BLaER1 treated with 17β-estradiol and CSF1 and Interleukin-3, amounts not matched to agents 10 nM and 100 nM (cell line): Measurements from ENCODE around the gene MALAT1.

ENCODE experiments used
- H3K27ac ChIP-seq, 11 experiments: shearing (Covaris generic); formaldehyde crosslinking; 2 replicates each; pipeline ENCODE4 v1.8.1; 2022
- H3K27me3 ChIP-seq, 11 experiments: shearing (Covaris generic); formaldehyde crosslinking; 2 replicates each; pipeline ENCODE4 v1.8.1; 2022
- H3K36me3 ChIP-seq, 11 experiments: shearing (Covaris generic); formaldehyde crosslinking; 2 replicates each; pipeline ENCODE4 v1.8.1; 2022
- H3K4me1 ChIP-seq, 10 experiments: shearing (Covaris generic); formaldehyde crosslinking; 2 replicates each; pipeline ENCODE4 v1.8.1; 2022
- H3K4me2 ChIP-seq, 11 experiments: shearing (Covaris generic); formaldehyde crosslinking; 2 replicates each; pipeline ENCODE4 v1.8.1; 2022
- H3K4me3 ChIP-seq, 10 experiments: shearing (Covaris generic); formaldehyde crosslinking; 2 replicates each; pipeline ENCODE4 v1.8.1; 2022
- H3K9ac ChIP-seq, 11 experiments: shearing (Covaris generic); formaldehyde crosslinking; 2 replicates each; pipeline ENCODE4 v1.8.1; 2022
- H3K9me3 ChIP-seq, 11 experiments: shearing (Covaris generic); formaldehyde crosslinking; replicated peaks in 1 of 11; 2 replicates each; pipeline ENCODE4 v1.8.1; 2022
- H4K20me1 ChIP-seq, 11 experiments: shearing (Covaris generic); formaldehyde crosslinking; 2 replicates each; pipeline ENCODE4 v1.8.1; 2022
- Cebpa-rat ChIP-seq, 11 experiments: shearing (Covaris generic); IDR thresholded peaks; 2 replicates each; pipeline ENCODE4 v1.8.1; 2022

The MALAT1 gene

GRCh38 chr11:65539744-65540289, 41.0 kb downstream of the MALAT1 start:
- H3K36me3 ChIP-seq: peaks cover 25 to 59% (median 46%) of the 10 kb centered on the region in 11 experiments
- H4K20me1 ChIP-seq: peaks cover 0 to 50% (median 28%) of the 10 kb centered on the region in 11 experiments; a peak in 17 of 22 replicates
- H3K4me3 ChIP-seq: peak overlapping the region; percentile 49 to 75 (median 64)
- peaks cover 54 to 79% (median 68%) of the 10 kb centered on the region in 10 experiments for H3K4me1 ChIP-seq
- H3K9ac ChIP-seq: peak overlapping the region; percentile 66 to 93 (median 83)
- no peaks in the 10 kb centered on the region for H3K27me3 ChIP-seq
- TF ChIP-seq Cebpa-rat (IDR thresholded peaks at IDR 0.05): no peak
- peak overlapping the region; percentile 58 to 94 (median 73); a peak in 21 of 22 replicates for H3K27ac ChIP-seq
- H3K4me2 ChIP-seq: peak overlapping the region; percentile 91 to 100 (median 97)
- no peaks in the 10 kb centered on the region for H3K9me3 ChIP-seq

DNA sequence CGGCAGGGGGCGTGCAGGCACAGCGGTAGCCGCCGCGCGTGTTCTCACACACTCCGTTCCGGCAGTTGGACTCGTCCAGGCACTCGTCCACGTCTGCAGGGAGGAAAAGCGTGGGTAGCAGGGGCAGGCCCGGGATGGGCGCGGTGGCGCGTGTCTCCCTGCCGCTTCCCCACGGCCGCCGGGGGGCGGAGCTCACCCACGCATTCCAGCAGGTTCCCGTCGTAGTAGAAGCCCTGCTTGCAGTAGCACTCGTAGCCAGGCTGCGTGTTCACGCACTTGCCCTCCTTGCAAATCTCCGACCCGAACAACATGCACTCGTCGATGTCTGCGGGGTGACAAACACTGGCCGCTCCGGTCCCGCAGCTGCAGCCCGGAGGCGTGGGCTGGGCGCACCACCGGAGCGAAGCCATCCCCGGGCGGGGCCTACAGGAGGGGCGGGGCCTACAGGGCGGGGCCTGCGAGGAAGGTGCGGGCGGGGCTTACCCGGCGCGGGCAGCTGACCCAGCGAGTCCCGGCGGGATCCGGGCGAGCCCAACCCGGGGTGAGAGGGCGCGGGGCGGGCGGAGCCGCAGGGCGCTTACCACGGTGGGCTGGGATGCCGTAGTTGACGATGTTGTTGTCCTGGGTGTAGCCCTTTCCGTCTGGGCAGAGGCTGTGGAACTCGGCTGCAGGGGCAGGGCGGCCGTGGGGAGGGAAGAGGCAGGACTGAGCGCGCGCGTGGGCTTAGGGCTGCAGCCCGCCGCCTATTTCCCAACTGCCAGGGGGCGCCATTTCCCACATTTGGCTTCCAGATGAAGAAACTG, 41.6 kb downstream of the MALAT1 start:
- peak overlapping the region; percentile 66 to 93 (median 83) for H3K9ac ChIP-seq
- peak overlapping the region; percentile 91 to 100 (median 97) for H3K4me2 ChIP-seq
- H3K36me3 ChIP-seq: peaks cover 18 to 58% (median 39%) of the 10 kb centered on the region in 11 experiments

GRCh38 chr11:65541093-65541982, 42.5 kb downstream of the MALAT1 start:
- Histone ChIP-seq H3K27me3 (no peaks in the 10 kb centered on the region), H3K4me2 (peak overlapping the region; percentile 84 to 100 (median 97)), H3K4me1 (peaks cover 55 to 89% (median 79%) of the 10 kb centered on the region in 10 experiments), H3K9ac (peak overlapping the region; percentile 66 to 93 (median 76)), H3K27ac (peak overlapping the region; percentile 33 to 94 (median 64); a peak in 20 of 22 replicates), H3K4me3 (peak overlapping the region; percentile 49 to 75 (median 64)), H4K20me1 (peaks cover 0 to 45% (median 33%) of the 10 kb centered on the region in 11 experiments; a peak in 17 of 22 replicates), H3K9me3 (no peaks in the 10 kb centered on the region), H3K36me3 (peaks cover 14 to 50% (median 31%) of the 10 kb centered on the region in 11 experiments)
- TF ChIP-seq Cebpa-rat (IDR thresholded peaks at IDR 0.05): no peak

More for the DNA sequence above, 41.6 kb downstream of the MALAT1 start:
- H3K27ac ChIP-seq: peak overlapping the region; percentile 58 to 94 (median 73); a peak in 21 of 22 replicates
- peaks cover 0 to 43% (median 28%) of the 10 kb centered on the region in 11 experiments; a peak in 17 of 22 replicates for H4K20me1 ChIP-seq
- no peaks in the 10 kb centered on the region for H3K27me3 ChIP-seq
- no peak for TF ChIP-seq Cebpa-rat (IDR thresholded peaks at IDR 0.05)
- peaks cover 54 to 85% (median 74%) of the 10 kb centered on the region in 10 experiments for H3K4me1 ChIP-seq
- H3K9me3 ChIP-seq: no peaks in the 10 kb centered on the region
- H3K4me3 ChIP-seq: peak overlapping the region; percentile 49 to 75 (median 64)

DNA sequence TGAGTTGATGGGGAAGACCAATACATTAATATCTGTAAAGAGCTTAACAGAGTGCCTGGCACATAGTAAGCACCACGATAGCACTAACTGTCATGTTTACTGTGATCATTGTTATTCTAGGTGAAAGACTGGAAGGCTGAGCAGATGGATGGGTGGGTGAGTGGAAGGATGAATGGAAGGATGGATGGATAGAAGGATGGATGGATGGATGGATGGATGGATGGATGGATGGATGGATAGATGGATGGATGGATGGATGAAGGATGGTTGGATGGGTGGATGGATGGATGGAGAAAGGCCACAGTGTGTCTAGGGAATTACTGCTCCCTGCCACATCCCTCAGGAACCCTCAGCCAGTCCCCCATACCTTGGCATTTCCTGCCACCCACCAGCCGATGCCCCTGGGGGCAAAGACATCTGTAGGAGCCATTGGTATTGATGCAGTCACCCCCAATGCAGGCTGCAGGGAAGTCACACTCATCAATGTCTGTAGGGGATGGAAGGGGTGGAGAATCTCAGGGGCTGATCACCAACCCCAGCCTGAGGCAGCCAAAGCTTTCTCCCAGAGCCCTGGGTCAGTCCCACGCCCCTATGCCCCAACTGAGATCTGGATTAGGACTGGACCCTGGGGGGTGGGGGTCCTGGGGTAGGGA, 44.0 kb downstream of the MALAT1 start:
- H3K9me3 ChIP-seq: no peaks in the 10 kb centered on the region
- peak overlapping the region in 4 of 11 experiments; percentile 15 to 98 (median 63); a peak in 5 of 22 replicates for H3K4me2 ChIP-seq
- H3K4me1 ChIP-seq: peaks cover 55 to 90% (median 82%) of the 10 kb centered on the region in 10 experiments
- no peak overlapping the region for H3K4me3 ChIP-seq
- H4K20me1 ChIP-seq: peaks cover 0 to 43% (median 24%) of the 10 kb centered on the region in 11 experiments; a peak in 15 of 22 replicates
- no peak overlapping the region for H3K9ac ChIP-seq
- H3K27ac ChIP-seq: no peak overlapping the region
- no peaks in the 10 kb centered on the region for H3K27me3 ChIP-seq
- H3K36me3 ChIP-seq: peaks cover 10 to 42% (median 18%) of the 10 kb centered on the region in 11 experiments
- TF ChIP-seq Cebpa-rat (IDR thresholded peaks at IDR 0.05): no peak

GRCh38 chr11:65545853-65546216, 47.0 kb downstream of the MALAT1 start:
- peaks cover 0 to 36% (median 8%) of the 10 kb centered on the region in 11 experiments; a peak in 10 of 22 replicates for H4K20me1 ChIP-seq
- no peak for TF ChIP-seq Cebpa-rat (IDR thresholded peaks at IDR 0.05)
- no peaks in the 10 kb centered on the region for H3K27me3 ChIP-seq
- peaks cover under 1 to 52% (median 7%) of the 10 kb centered on the region in 11 experiments; a peak in 13 of 22 replicates for H3K36me3 ChIP-seq
- H3K27ac ChIP-seq: peak overlapping the region in 6 of 11 experiments; percentile 15 to 74 (median 62); a peak in 9 of 22 replicates
- H3K4me2 ChIP-seq: peak overlapping the region; percentile 79 to 100 (median 94)
- no peaks in the 10 kb centered on the region for H3K9me3 ChIP-seq
- H3K4me1 ChIP-seq: peaks cover 49 to 94% (median 83%) of the 10 kb centered on the region in 10 experiments
- peak overlapping the region in 5 of 10 experiments; percentile 47 to 67 (median 56); a peak in 8 of 20 replicates for H3K4me3 ChIP-seq
- H3K9ac ChIP-seq: peak overlapping the region in 7 of 11 experiments; percentile 15 to 60 (median 38); a peak in 7 of 22 replicates

- Histone ChIP-seq H3K9me3 (no peaks in the 10 kb centered on the region), H3K4me2 (peak overlapping the region; percentile 79 to 100 (median 94)), H4K20me1 (peaks cover 0 to 36% (median 8%) of the 10 kb centered on the region in 11 experiments; a peak in 10 of 22 replicates), H3K4me1 (peaks cover 45 to 94% (median 81%) of the 10 kb centered on the region in 10 experiments), H3K4me3 (peak overlapping the region; percentile 35 to 67 (median 52); a peak in 19 of 20 replicates), H3K27ac (peak overlapping the region in 8 of 11 experiments; percentile 15 to 76 (median 52); a peak in 13 of 22 replicates), H3K27me3 (no peaks in the 10 kb centered on the region), H3K9ac (peak overlapping the region; percentile 20 to 78 (median 59); a peak in 18 of 22 replicates), H3K36me3 (peaks cover 6 to 57% (median 11%) of the 10 kb centered on the region in 11 experiments; a peak in 15 of 22 replicates)
- TF ChIP-seq Cebpa-rat (IDR thresholded peaks at IDR 0.05): no peak
Observed at GRCh38 chr11:65546217-65546958, 47.5 kb downstream of the MALAT1 start.
